Measurements from ENCODE around the gene KCNJ12. TPM values are rescaled to one million over a fixed set of nuclear protein-coding genes. Genes with fewer than 3 reads are reported as not detected.
"Not testable (repeated sequence)": the region's sequence is repeated elsewhere in the genome, so short reads cannot be mapped to it uniquely, and the experiment has no call there.

Gene KCNJ12
- total and polyA plus RNA-seq, 2 donors from 2014 or later: 3.1 to 3.4 TPM

GRCh38 chr17:21427727-21428126, 51.6 kb downstream of the KCNJ12 start:
- H3K36me3 ChIP-seq (ENCODE audit: control insufficient read depth in 2 of 3, insufficient read depth in 3 of 3, low read length in 3 of 3); H3K27ac ChIP-seq (ENCODE audit: low read depth in 2 of 2, low read length in 2 of 2); H3K27me3 ChIP-seq (ENCODE audit: control insufficient read depth, insufficient read depth, low read length); DNase-seq; FAIRE-seq; H3K9ac ChIP-seq (ENCODE audit: low read length in 3 of 3); H3K4me1 ChIP-seq (ENCODE audit: control insufficient read depth in 2 of 3, insufficient read depth in 2 of 3, low read depth in 1 of 3, low read length in 3 of 3); H3K4me3 ChIP-seq (ENCODE audit: low read length in 3 of 3); H3K9me3 ChIP-seq (ENCODE audit: control insufficient read depth in 2 of 3, insufficient read depth in 1 of 3, low read length in 3 of 3); intact Hi-C loops (cut with DNase I): not testable (repeated sequence)

- intact Hi-C loops (cut with DNase I); H3K4me1 ChIP-seq (ENCODE audit: control insufficient read depth in 2 of 3, insufficient read depth in 2 of 3, low read depth in 1 of 3, low read length in 3 of 3); H3K9ac ChIP-seq (ENCODE audit: low read length in 3 of 3); H3K4me3 ChIP-seq (ENCODE audit: low read length in 3 of 3); H3K9me3 ChIP-seq (ENCODE audit: control insufficient read depth in 2 of 3, insufficient read depth in 1 of 3, low read length in 3 of 3); FAIRE-seq; H3K27me3 ChIP-seq (ENCODE audit: control insufficient read depth, insufficient read depth, low read length); DNase-seq; H3K36me3 ChIP-seq (ENCODE audit: control insufficient read depth in 2 of 3, insufficient read depth in 3 of 3, low read length in 3 of 3); H3K27ac ChIP-seq (ENCODE audit: low read depth in 2 of 2, low read length in 2 of 2): not testable (repeated sequence)
Observed at GRCh38 chr17:21428752-21429424, 52.7 kb downstream of the KCNJ12 start.

DNA sequence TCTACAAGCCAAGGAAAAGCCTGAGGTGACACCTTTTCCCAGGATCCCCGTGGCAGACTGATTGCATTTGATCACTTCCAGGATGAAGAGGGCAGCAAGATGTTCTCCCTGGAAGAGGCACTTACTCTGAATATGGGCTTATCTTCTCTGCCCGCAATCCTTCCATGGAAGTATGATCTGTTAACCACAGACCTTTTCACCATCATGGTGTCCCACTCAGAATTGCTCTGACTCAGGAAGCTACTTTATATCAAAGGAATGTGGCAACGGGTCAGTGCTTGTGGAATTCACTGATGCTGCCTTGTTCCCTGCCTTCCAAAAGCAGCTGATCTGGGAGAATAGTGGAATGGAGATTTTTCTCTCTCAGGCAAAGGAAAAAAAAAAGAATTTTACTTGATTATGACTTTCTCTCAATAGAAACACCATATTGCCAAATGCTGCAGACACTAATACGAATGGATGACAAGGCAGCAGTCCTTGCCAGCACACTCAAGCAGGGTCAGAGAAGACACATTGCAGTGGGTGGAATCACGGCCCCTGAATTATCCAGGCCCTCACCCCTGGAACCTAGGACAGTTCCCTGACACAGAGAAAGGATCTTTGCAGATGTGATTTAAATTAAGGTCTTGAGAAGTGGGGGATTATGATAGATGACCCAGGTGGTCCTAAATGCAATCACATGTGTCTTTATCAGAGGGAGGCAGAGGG, 53.9 kb downstream of the KCNJ12 start:
- H3K9ac ChIP-seq (ENCODE audit: low read length in 3 of 3); H3K27ac ChIP-seq (ENCODE audit: low read depth in 2 of 2, low read length in 2 of 2); DNase-seq; intact Hi-C loops (cut with DNase I); H3K4me3 ChIP-seq (ENCODE audit: low read length in 3 of 3); FAIRE-seq; H3K9me3 ChIP-seq (ENCODE audit: control insufficient read depth in 2 of 3, insufficient read depth in 1 of 3, low read length in 3 of 3); H3K27me3 ChIP-seq (ENCODE audit: control insufficient read depth, insufficient read depth, low read length); H3K36me3 ChIP-seq (ENCODE audit: control insufficient read depth in 2 of 3, insufficient read depth in 3 of 3, low read length in 3 of 3); H3K4me1 ChIP-seq (ENCODE audit: control insufficient read depth in 2 of 3, insufficient read depth in 2 of 3, low read depth in 1 of 3, low read length in 3 of 3): not testable (repeated sequence)

DNA sequence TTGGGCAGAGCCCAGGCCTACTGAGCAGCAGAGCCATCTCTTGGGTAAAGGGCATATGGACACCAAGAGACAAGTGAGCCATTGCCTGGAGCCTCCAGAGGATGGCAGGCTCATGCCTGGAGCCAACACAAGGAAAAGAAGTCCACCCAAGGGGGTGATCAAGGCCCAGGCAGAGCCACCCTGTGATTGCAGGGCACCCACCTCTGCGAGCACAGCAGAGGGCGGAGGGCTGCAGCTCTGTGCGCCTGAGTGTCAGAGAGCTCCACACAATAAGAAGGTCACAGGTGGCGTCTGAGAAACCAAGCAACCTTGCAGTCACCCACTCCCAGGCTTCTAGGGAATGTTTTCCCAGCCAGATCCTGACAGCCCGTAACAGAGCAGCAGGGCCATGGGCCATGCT, 57.8 kb downstream of the KCNJ12 start:
- H3K36me3 ChIP-seq (ENCODE audit: control insufficient read depth in 2 of 3, insufficient read depth in 3 of 3, low read length in 3 of 3); H3K27ac ChIP-seq (ENCODE audit: low read depth in 2 of 2, low read length in 2 of 2); H3K9me3 ChIP-seq (ENCODE audit: control insufficient read depth in 2 of 3, insufficient read depth in 1 of 3, low read length in 3 of 3); H3K4me1 ChIP-seq (ENCODE audit: control insufficient read depth in 2 of 3, insufficient read depth in 2 of 3, low read depth in 1 of 3, low read length in 3 of 3); H3K27me3 ChIP-seq (ENCODE audit: control insufficient read depth, insufficient read depth, low read length); intact Hi-C loops (cut with DNase I); FAIRE-seq; H3K9ac ChIP-seq (ENCODE audit: low read length in 3 of 3); DNase-seq; H3K4me3 ChIP-seq (ENCODE audit: low read length in 3 of 3): not testable (repeated sequence)

DNA sequence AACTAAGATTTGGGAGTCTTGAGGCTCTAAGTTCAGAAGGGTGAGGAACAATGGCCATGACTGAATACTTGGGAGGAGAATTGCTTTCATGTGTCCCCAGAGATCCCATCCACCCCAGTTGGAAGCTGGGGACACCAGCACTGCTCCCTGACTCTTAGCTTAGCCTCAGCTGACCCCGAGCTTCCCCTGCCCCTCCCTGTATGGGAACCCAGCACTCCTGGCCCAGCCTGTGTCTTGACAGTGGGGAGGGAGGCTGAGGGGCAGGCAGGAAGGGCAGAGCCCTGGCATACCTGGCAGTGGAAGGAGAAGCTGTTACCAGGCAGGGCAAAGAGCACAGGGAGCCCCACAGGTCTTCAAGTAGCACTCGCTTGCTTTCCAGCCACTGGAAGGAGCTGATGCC, 58.8 kb downstream of the KCNJ12 start:
- FAIRE-seq; H3K9ac ChIP-seq (ENCODE audit: low read length in 3 of 3); intact Hi-C loops (cut with DNase I); DNase-seq; H3K36me3 ChIP-seq (ENCODE audit: control insufficient read depth in 2 of 3, insufficient read depth in 3 of 3, low read length in 3 of 3); H3K27ac ChIP-seq (ENCODE audit: low read depth in 2 of 2, low read length in 2 of 2); H3K4me1 ChIP-seq (ENCODE audit: control insufficient read depth in 2 of 3, insufficient read depth in 2 of 3, low read depth in 1 of 3, low read length in 3 of 3); H3K27me3 ChIP-seq (ENCODE audit: control insufficient read depth, insufficient read depth, low read length); H3K9me3 ChIP-seq (ENCODE audit: control insufficient read depth in 2 of 3, insufficient read depth in 1 of 3, low read length in 3 of 3); H3K4me3 ChIP-seq (ENCODE audit: low read length in 3 of 3): not testable (repeated sequence)

DNA sequence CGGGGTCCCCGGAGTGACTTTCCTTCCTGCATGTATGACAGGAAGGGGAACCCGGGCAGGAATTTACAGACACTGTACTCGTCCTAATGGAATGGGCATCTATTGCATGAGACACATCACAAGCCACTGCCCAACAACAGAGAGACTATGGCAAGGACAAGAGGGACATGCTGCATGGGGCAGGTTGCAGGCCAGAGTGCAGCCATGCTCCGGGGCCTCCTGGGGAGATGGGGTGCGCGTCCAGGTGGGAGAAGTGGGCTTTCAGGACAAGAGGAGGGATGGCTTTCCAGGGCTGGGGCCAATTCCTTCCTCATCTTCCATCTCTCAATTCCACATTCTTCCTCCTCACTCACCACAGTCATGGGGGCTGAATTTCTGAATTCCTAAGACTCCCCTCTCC, 60.3 kb downstream of the KCNJ12 start:
- DNase-seq; intact Hi-C loops (cut with DNase I): not testable (repeated sequence)

DNA sequence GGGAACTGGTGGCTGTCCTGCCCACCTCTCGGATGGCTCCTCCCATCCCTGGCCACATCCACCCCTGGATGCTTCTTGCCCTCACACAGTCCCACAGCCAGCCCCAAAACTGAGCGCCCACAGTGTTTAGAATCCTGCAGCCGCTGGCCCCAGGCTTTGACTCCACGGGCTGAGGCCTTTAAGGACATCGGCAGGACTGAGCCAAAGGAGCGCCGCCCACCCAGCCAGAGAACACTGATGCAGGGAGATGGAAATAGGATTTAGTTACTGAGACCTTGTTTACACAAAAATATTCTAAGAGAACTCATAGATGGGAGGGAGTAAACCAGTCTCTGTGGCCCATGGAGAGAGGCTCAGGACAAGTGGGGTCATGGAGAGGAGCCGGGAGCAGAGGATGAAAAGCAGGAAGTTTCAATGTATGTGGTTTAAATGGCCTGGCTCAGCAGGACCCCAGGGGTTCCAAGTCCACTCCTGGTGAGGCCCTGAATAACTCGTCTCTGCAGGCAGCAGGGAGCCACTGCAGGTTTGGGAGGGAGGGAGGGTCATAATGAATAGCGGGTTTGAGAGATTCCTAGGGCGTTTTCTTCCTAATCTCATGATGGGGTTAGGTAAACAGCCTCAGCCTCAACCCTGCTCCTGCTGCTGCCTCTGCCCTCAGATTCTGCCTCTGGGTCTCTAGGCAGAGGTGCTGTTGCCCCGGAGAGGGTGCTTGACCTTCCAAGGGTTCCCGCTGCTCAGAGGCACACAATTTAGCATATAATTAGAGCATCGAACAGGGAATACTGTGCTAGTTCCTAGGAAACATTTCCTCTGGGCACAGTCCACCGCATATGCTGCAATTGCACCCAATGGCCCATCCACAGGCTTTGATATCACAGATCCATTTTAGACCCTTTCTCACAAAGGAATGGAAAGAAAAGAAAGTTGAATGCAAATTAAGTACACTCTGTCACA, 61.0 kb downstream of the KCNJ12 start:
- FAIRE-seq; H3K4me3 ChIP-seq (ENCODE audit: low read length in 3 of 3); DNase-seq; H3K4me1 ChIP-seq (ENCODE audit: control insufficient read depth in 2 of 3, insufficient read depth in 2 of 3, low read depth in 1 of 3, low read length in 3 of 3); H3K27me3 ChIP-seq (ENCODE audit: control insufficient read depth, insufficient read depth, low read length); H3K27ac ChIP-seq (ENCODE audit: low read depth in 2 of 2, low read length in 2 of 2); H3K9me3 ChIP-seq (ENCODE audit: control insufficient read depth in 2 of 3, insufficient read depth in 1 of 3, low read length in 3 of 3); intact Hi-C loops (cut with DNase I); H3K9ac ChIP-seq (ENCODE audit: low read length in 3 of 3); H3K36me3 ChIP-seq (ENCODE audit: control insufficient read depth in 2 of 3, insufficient read depth in 3 of 3, low read length in 3 of 3): not testable (repeated sequence)

More for the DNA sequence above, 60.3 kb downstream of the KCNJ12 start:
- H3K9me3 ChIP-seq (ENCODE audit: control insufficient read depth in 2 of 3, insufficient read depth in 1 of 3, low read length in 3 of 3); FAIRE-seq; H3K36me3 ChIP-seq (ENCODE audit: control insufficient read depth in 2 of 3, insufficient read depth in 3 of 3, low read length in 3 of 3); H3K27ac ChIP-seq (ENCODE audit: low read depth in 2 of 2, low read length in 2 of 2); H3K4me1 ChIP-seq (ENCODE audit: control insufficient read depth in 2 of 3, insufficient read depth in 2 of 3, low read depth in 1 of 3, low read length in 3 of 3); H3K27me3 ChIP-seq (ENCODE audit: control insufficient read depth, insufficient read depth, low read length); H3K4me3 ChIP-seq (ENCODE audit: low read length in 3 of 3); H3K9ac ChIP-seq (ENCODE audit: low read length in 3 of 3): not testable (repeated sequence)

Data from kidney (tissue), 11 donors.